Putamen (tissue), 1 donor: ENCODE results near the gene ASPRV1.

Source experiments
- DNase-seq: peaks from one replicate; pipeline ENCODE4 v3.0.0-alpha.2; 2016; ENCODE audit warnings: low spot score

Gene ASPRV1

GRCh38 chr2:69939722-69940121, 21.7 kb downstream of the ASPRV1 start:
- no peak for DNase-seq

DNA sequence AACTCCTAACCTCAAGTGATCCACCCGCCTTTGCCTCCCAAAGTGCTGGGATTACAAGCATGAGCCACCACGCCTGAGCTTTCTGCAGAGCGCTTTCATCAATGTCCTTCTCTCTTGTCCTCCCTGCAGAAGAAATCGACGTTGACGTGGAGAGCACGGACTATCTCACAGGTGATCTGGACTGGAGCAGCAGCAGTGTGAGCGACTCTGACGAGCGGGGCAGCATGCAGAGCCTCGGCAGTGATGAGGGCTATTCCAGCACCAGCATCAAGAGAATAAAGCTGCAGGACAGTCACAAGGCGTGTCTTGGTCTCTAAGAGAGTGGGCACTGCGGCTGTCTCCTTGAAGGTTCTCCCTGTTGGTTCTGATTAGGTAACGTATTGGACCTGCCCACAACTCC, 23.5 kb downstream of the ASPRV1 start:
- DNase-seq = no peak

GRCh38 chr2:69936906-69937305, 24.5 kb downstream of the ASPRV1 start:
- no peak for DNase-seq

DNA sequence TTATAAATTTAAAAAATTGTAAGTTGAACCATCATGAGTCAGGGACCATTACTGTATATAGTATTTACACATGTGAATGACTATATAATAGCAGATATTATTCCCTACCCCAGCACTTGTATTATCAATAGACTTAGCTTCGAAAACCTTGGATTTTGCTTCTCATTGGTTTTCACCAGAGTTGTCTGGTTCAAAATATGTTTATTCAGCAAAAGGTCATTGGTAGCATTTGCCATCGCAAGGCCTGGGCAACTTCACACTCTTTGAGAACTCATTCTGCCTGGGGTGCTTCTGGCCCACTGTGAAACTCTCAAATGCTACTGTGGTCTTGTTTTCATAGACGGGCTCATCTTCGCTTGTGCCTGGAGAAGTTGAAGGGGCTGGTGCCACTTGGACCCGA, 26.4 kb downstream of the ASPRV1 start:
- DNase-seq = no peak

- no peak for DNase-seq
Measured at GRCh38 chr2:69934614-69934908, 26.9 kb downstream of the ASPRV1 start.

GRCh38 chr2:69933839-69934613, 27.4 kb downstream of the ASPRV1 start:
- peak; percentile 31 for DNase-seq

GRCh38 chr2:69933254-69933828, 28.1 kb downstream of the ASPRV1 start:
- DNase-seq = no peak

DNA sequence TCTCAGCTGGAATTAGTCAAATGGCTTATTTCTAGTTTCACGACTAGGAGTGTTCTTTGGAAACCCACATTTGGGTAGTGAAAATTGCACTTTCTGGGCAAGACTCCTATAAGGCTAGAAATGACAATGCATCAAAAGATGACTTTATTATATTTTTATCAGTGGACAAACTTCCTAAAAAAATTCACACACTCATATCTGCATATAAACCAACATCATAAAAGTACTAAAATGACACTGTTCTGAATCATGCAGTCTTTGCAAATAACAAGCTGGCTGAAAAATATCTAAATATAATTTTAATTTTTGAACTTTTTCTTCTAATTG, 28.9 kb downstream of the ASPRV1 start:
- no peak for DNase-seq

GRCh38 chr2:69931832-69932595, 29.4 kb downstream of the ASPRV1 start:
- DNase-seq = no peak

DNA sequence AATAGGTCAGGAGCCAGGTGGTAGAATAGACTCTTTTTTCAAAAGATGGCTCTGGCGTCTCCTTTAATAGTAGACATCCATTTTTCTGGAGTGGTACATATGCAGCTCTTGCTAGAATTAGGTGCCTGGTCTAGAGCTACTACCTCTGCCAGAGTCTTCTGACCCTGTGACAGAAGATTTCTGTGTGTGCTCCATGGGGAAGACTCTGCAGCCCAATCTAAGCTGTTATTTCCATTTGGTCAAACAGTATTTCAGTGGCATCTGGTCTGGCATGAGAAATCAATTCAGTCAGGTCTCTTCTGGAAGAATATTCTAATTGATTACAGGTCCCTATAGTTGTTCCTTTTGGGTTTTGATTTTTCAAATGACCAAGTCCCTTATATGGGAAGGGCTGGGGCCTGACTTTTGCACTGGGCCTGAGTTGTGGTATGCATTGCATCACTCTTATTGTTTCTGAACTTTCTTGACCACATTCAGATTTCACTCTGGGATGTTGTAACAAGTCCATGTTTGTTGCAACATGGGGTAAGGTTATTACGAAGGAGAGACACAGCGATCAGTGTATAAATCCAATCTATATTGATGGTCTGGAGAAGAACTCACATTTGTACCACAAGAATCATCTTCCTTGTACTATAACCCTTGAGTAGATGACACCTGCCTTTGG, 34.4 kb downstream of the ASPRV1 start:
- DNase-seq = no peak

- no peak for DNase-seq
Measured at GRCh38 chr2:69923116-69923515, 38.3 kb downstream of the ASPRV1 start.

DNA sequence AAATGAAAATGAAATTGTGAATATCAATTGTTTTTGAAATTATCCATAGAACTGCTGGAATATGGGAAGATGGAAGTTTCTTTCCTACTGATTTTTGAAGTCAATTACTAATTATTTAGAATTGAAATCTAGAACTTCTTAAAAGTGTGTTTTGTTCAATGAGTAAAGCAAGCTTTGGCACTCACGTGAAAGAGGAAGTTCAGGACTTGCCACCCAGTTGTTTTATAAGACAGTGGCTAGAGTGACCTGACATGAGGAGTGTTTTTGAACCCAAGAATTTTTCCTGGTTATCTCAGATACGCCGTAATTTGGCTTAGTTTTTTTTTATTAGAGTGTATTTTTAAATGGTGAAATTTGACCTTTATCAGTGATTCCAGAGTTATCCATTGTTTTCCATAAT, 43.0 kb downstream of the ASPRV1 start:
- DNase-seq = no peak

DNA sequence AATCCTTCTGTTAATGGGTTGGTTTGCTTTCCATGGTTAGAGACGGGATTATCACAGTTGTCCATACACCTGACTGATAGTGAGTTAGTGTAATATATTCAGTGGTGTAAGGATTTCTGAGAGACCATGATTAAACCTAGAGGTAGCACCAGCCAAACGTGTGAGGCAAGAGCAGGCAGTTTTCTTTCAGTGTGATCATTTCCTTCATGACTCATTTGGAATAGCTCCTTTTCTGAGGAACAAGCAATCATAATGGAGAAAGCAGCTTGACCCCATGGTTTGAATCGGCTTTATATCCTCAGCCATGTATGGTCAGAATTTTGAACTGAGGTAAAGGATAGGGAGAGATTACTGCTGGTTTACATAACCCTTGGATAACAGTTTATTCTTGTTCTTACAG, 43.6 kb downstream of the ASPRV1 start:
- DNase-seq = no peak

DNA sequence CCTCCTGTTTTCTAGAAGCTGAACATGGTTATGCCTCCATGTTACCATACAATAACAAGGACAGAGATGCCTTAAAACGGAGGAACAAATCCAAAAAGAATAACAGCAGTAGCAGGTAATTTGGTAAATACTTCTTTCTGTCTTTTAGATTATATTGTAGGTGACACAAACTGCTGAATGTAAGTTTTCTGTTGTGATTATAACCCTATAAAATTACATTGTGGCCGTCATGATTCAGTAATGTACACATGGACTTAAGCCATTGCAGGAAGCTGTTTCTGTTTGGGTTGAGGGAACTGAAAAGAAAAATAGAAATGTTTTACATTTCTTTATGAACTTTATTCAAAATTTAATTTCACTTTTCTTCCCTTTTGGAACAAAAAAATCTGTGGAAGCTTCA, 45.3 kb downstream of the ASPRV1 start:
- DNase-seq = no peak

DNA sequence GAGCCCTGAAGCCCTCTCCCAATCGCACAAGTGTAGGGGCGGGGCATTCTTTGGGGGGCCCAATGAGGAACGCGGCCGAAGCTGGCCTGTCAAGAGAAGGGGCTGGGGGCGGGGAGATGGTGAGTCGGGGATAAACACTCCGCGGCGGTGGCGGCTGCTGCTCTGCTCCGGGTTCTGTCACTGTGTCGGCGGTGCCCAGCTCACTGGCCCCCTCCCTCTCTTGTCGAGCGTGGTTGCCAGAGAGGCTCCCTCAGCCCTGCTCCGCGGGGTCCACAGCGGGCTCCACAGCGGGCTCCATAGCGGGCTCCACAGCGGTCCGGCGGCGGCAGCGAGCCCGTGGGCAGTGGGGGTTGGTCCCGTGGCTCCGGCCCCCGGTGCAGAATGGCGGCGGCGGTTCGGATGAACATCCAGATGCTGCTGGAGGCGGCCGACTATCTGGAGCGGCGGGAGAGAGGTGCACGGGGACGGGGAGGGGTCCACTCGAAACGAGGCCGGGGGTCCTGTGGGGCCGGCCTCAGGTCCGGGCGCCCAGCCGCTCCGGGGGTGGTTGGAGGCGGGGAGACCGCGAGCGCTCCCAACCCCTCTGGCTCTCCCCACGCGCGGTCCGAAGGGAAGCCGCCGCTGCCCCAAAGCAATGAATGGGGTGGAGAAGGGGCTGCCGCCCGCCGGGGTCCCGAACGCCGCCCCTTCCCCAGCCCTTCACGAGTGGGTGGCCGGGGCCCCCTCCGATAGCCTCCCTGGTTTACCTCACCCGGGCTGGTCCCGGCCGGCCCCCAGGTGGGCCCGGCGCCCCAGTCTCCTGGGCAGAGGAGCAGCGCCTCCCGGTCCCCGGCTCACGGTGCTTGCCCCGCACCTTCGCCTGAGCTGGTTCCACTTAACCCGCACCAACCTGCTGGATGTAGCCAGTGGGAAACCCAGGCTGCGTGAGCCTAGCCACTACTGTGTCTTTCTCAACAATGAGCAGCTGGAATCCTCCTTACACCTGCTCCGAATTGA, 46.2 kb downstream of the ASPRV1 start, which contains the start of gene MXD1:
TSS of gene MXD1 (plus strand) at position 160 of the 996 bp plus-strand sequence. CDS start at position 382, 222 bp downstream.
- DNase-seq = no peak

GRCh38 chr2:69914164-69914949, 47.1 kb downstream of the ASPRV1 start:
- DNase-seq = peak; percentile 100

GRCh38 chr2:69911985-69912563, 49.4 kb downstream of the ASPRV1 start:
- DNase-seq = peak; percentile 73
